Endothelial cell of umbilical vein (primary cell): ENCODE data around the gene TXNDC9. TPM values are rescaled to one million over a fixed set of nuclear protein-coding genes. Genes with fewer than 3 reads are reported as not detected.
"Not testable (repeated sequence)": the region's sequence is repeated elsewhere in the genome, so short reads cannot be mapped to it uniquely, and the experiment has no call there.

Experiments used
- BruUV-seq: library from RNA; stranded (reverse); fragments of 400-500 nt; replicated peaks from 2 replicates; lab custom pipeline; 2021; lab: Mats Ljungman, UMichigan
- CTCF ChIA-PET: fragments of 300-600, 350-600 bp; sonication (Branson Sonifier 250); formaldehyde crosslinking; loops from one replicate; lab custom pipeline; 2021; ENCODE audit warnings: antibody characterized with exemption, inconsistent platforms; lab: Charles Lee
- POLR2A ChIA-PET: fragments of 300-600, 350-600 bp; sonication (Branson Sonifier 250); formaldehyde crosslinking; loops from one replicate; lab custom pipeline; 2021; ENCODE audit warnings: antibody characterized with exemption, inconsistent platforms; lab: Charles Lee
- DNase-seq: peaks from one replicate; pipeline ENCODE4 v3.0.0-alpha.2; 2011; ENCODE audit warnings: low read depth, low spot score
- FAIRE-seq: peaks from 2 replicates; lab custom pipeline; 2011; peaks lifted over from hg19 to GRCh38; lab: Jason Lieb, UNC
- H2AFZ ChIP-seq: 2 replicates; pipeline ENCODE4 v1.6.0; 2012; ENCODE audit warnings: low read depth, low read length, control low read depth, inconsistent platforms
- H3K27ac ChIP-seq: 2 replicates; pipeline ENCODE4 v1.5.1; 2011; ENCODE audit warnings: low read depth, mild to moderate bottlenecking, control low read depth, low read length, moderate library complexity; ENCODE audit not compliant: insufficient read depth
- H3K27me3 ChIP-seq, 2 experiments: 2 replicates each; pipeline versions ENCODE4 v1.6.0 to v1.6.1; 2011; ENCODE audit warnings: low read length in 2 of 2, mixed read lengths in 1 of 2; ENCODE audit not compliant: control insufficient read depth in 2 of 2, insufficient read depth in 2 of 2
- H3K36me3 ChIP-seq, 2 experiments: 2 replicates in 1 of 2; 3 replicates in 1 of 2; pipeline ENCODE4 v1.5.1; 2011; ENCODE audit warnings: low read length in 2 of 2, mild to moderate bottlenecking in 1 of 2, moderate library complexity in 1 of 2; ENCODE audit not compliant: control insufficient read depth in 2 of 2, insufficient read depth in 2 of 2; ENCODE audit errors: extremely low read depth in 1 of 2
- H3K4me1 ChIP-seq: 3 replicates; pipeline ENCODE4 v1.5.1; 2011; ENCODE audit warnings: mild to moderate bottlenecking, low read length; ENCODE audit not compliant: control insufficient read depth, insufficient read depth; ENCODE audit errors: extremely low read depth
- H3K4me2 ChIP-seq: 2 replicates; pipeline ENCODE4 v1.6.1; 2011; ENCODE audit warnings: low read length, control low read depth, mixed read lengths; ENCODE audit not compliant: insufficient read depth
- H3K4me3 ChIP-seq, 3 experiments: fragments of 200-600 bp in 1 of 3; sonication (generic), shearing (Covaris generic) in 1 of 3; replicated peaks in 1 of 3; 2 replicates each; pipeline ENCODE4 v1.5.1; 2011 to 2016; ENCODE audit warnings: control low read depth in 3 of 3, low read length in 3 of 3, mild to moderate bottlenecking in 2 of 3, inconsistent platforms in 1 of 3, low read depth in 1 of 3, moderate library complexity in 1 of 3; ENCODE audit not compliant: insufficient read depth in 1 of 3
- H3K79me2 ChIP-seq: 2 replicates; pipeline ENCODE4 v1.6.0; 2012; ENCODE audit warnings: low read length, inconsistent platforms; ENCODE audit not compliant: control insufficient read depth, insufficient read depth
- H3K9ac ChIP-seq: replicated peaks from 2 replicates; pipeline ENCODE3; 2011; ENCODE audit warnings: low read length, control low read depth; ENCODE audit not compliant: insufficient read depth; ENCODE audit errors: extremely low read depth
- H3K9me1 ChIP-seq: replicated peaks from 3 replicates; pipeline ENCODE4 v1.6.0; 2011; ENCODE audit warnings: mild to moderate bottlenecking, low read length; ENCODE audit not compliant: control insufficient read depth, insufficient read depth; ENCODE audit errors: extremely low read depth
- H3K9me3 ChIP-seq: replicated peaks from 2 replicates; pipeline ENCODE4 v1.5.1; 2012; ENCODE audit warnings: low read length, inconsistent platforms; ENCODE audit not compliant: control insufficient read depth, insufficient read depth
- H4K20me1 ChIP-seq: replicated peaks from 2 replicates; pipeline ENCODE3; 2011; ENCODE audit warnings: mild to moderate bottlenecking, low read length; ENCODE audit not compliant: control insufficient read depth, insufficient read depth; ENCODE audit errors: extremely low read depth
- FOS ChIP-seq: IDR thresholded peaks from 2 replicates; pipeline ENCODE4 v1.6.1; 2011; ENCODE audit warnings: mild to moderate bottlenecking, low read length, moderate library complexity, borderline replicate concordance; ENCODE audit not compliant: insufficient read depth
- POLR2AphosphoS5 ChIP-seq: IDR thresholded peaks from 2 replicates; pipeline ENCODE4 v1.6.1; 2012; ENCODE audit warnings: low read depth, mild to moderate bottlenecking, control low read depth, low read length, moderate library complexity; ENCODE audit not compliant: insufficient read depth
- dilution Hi-C: fragments of 300-500 bp; cut with MboI; formaldehyde crosslinking; loops from one replicate; pipeline ENCODE4 v1.15.0; 2019; ENCODE audit warnings: low sequenced_read_pairs; ENCODE audit not compliant: extremely low pct_ligation_motif_present
- intact Hi-C: fragments of 100-400 bp; cut with micrococcal nuclease; formaldehyde crosslinking; loops from one replicate; pipeline ENCODE4 v1.10.0; 2022
- polyA plus RNA-seq, 4 experiments: library from polyadenylated mRNA; depleted of rRNA in 3 of 4; stranded (reverse) in 3 of 4; unstranded in 1 of 4; fragments of >200 nt; gene quantifications; 2 replicates each; pipeline versions ENCODE4 v1.2.1 to v1.2.3, GENCODE V29; 2011 to 2012; ENCODE audit warnings: missing spikeins in 1 of 4
- total RNA-seq: library from RNA; stranded (reverse); gene quantifications from 2 replicates; pipeline ENCODE4 v1.2.3, GENCODE V29; 2021
- TF ChIP-seq, protein P1 (sequence below): IDR thresholded peaks from 2 replicates; pipeline ENCODE4 v1.6.1; 2011; ENCODE audit not compliant: insufficient read depth, insufficient read length

The TXNDC9 gene
- total and polyA plus RNA-seq, 2 donors (not counting 3 experiments of a cell fraction or from before 2014, with no cell fraction given) = 18.6 to 45.8 TPM

- Histone ChIP-seq H3K4me3 (no peak overlapping the region), H3K36me3 (no peaks in the 10 kb centered on the region), H3K27me3 (no peaks in the 10 kb centered on the region), H3K4me1 (no peaks in the 10 kb centered on the region), H3K79me2 (no peaks in the 10 kb centered on the region), H3K27ac (no peak overlapping the region), H2AFZ (no peak overlapping the region), H3K9me3 (no peaks in the 10 kb centered on the region), H3K9me1 (no peaks in the 10 kb centered on the region), H4K20me1 (no peaks in the 10 kb centered on the region), H3K4me2 (no peak overlapping the region), H3K9ac (no peak overlapping the region)
- dilution Hi-C loops = no loop called here
- no TSS peak for BruUV-seq
- no peak for DNase-seq
- TF ChIP-seq, protein P1, sequence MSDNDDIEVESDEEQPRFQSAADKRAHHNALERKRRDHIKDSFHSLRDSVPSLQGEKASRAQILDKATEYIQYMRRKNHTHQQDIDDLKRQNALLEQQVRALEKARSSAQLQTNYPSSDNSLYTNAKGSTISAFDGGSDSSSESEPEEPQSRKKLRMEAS = no peak
- TF ChIP-seq FOS (no peak), POLR2AphosphoS5 (no peak)
- FAIRE-seq = no peak
- CTCF ChIA-PET = interaction anchor here (0.6 to 1.2 kb wide), 2 partner anchors 11 to 39 kb away, joined by 3 read pairs; no protein-coding TSS in a partner anchor
- POLR2A ChIA-PET = no interaction called here
- intact Hi-C loops = no loop called here
Measured at GRCh38 chr2:99278793-99279291, 57.3 kb downstream of the TXNDC9 start.

DNA sequence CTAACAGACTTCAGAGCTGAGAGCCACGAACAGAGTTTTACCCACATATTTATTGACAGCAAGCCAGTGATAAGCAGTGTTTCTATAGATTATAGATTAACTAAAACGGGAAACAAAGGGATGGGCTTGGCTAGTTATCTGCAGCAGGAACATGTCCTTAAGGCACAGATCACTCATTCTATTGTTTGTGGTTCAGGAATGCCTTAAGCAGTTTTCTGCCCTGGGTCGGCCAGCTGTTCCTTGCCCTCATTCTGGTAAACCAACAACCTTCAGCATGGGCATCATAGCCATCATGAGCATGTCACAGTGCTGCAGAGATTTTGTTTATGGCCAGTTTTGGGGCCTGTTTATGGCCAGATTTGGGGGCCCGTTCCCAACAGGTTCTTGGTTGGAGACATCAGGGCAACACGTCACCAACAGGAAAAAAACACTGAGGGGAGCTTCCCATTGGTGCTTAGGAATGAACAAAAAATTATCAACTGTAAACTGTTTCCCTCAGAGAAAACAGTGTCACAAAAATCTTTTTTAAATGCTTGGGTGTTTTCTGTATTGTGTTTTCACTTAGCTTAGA, 57.9 kb downstream of the TXNDC9 start:
- H3K9me1 ChIP-seq, H3K4me3 ChIP-seq, H3K36me3 ChIP-seq, H3K27me3 ChIP-seq, H3K4me2 ChIP-seq, H2AFZ ChIP-seq, POLR2A ChIA-PET, FAIRE-seq, H3K9me3 ChIP-seq, BruUV-seq, DNase-seq, H3K9ac ChIP-seq, H3K27ac ChIP-seq, H3K4me1 ChIP-seq, H4K20me1 ChIP-seq, H3K79me2 ChIP-seq, intact Hi-C loops, dilution Hi-C loops: not testable (repeated sequence)
- CTCF ChIA-PET = interaction anchor here (0.6 to 1.2 kb wide), 2 partner anchors 10 to 38 kb away, joined by 3 read pairs; no protein-coding TSS in a partner anchor
